IPS DF 4.7 (cell line): ENCODE results near the gene PPARD.
"Not testable (repeated sequence)": the region's sequence is repeated elsewhere in the genome, so short reads cannot be mapped to it uniquely, and the experiment has no call there.

Source experiments
- DNase-seq: peaks from one replicate; pipeline ENCODE4 v3.0.0-alpha.2; 2013; ENCODE audit warnings: low spot score; ENCODE audit errors: extremely low read depth

PPARD gene

DNA sequence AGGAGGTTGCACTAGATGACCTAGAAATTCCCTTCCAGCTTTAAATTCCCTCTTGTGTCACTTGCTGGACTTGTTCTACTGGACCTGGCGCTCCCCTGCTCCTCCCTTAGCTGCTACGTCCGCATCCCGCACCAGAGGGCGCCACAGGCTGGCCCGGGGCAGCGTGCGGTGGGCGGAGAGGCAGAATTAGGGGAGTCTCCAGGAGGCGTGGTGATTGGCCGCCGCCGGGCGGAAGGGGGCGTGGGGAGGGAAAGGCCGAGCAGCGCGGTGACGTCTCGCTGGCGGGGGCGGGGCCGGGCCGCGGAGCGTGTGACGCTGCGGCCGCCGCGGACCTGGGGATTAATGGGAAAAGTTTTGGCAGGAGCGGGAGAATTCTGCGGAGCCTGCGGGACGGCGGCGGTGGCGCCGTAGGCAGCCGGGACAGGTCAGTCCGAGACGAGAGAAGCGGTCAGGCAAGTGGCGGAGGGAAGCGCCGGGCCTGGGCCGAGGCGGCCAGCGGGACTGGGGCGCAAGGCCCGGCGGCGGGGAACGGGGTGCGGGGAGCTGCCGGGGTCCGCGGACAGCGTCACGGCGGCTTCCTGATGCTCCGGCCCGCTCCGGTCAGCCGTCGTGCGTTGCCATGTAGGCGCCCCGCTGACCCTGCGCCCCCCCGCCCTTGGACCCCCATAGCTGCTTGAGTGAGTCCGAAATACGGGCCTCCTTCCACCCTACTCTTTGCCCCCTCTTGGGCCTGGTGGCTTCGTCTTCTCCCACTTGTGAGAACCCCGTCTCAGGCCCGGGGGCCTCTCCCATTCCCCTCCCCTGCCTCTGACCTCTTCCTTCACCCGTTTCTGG, at the start of gene PPARD:
Gene PPARD, plus strand, starts transcription at position 301 of the 834 bp plus-strand sequence. CDS start 68,530 bp downstream, outside the sequence.
- DNase-seq, result no peak

DNA sequence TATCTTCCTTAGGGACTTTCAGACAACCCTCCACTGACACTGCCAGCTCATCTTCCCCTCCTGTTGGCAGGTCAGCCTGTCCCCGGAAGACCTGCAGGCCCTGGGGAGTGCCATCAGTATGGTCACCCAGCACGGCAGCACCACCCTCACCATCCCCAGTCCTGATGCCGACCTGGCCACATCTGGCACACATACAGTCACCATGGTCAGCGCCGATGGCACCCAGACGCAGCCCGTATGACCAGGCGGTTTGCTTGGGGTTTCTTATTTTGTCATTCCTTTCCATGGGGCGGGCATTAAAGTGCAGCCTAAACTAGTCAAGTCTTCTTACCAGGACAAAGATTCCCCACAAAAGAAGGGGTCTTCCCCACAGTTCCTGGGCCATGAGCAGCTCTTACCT, 48.7 kb upstream of the PPARD start:
- no peak for DNase-seq

DNA sequence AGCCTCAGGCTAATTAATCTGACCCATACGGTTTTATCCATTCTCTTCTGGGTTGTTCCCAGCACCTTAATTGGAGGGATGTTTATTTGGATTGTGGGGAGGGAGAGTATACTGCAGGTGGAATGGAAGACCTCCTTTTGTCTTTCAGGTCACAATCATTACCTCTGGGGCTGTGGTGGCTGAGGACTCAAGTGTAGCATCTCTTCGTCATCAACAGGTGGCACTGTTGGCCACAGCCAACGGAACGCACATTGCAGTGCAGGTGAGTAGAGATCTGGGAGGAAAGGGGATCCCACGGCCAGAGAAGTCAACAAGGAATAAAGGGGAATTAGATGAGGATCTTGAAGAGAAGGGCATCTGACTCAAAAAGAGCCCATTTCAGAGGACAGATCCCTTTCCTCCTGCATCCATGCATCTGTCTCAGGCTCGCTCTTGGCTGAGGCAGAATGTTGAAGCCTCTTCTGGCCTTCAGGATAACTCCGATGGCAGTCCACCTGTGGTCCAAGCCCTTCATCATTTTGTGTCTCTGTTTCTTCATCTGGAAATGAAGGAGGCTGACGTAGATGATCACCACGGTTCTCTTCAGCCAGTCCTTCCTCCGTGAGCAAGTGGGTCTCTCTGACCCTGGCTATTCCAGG, 47.9 kb upstream of the PPARD start:
- DNase-seq, result peak; percentile 82

DNA sequence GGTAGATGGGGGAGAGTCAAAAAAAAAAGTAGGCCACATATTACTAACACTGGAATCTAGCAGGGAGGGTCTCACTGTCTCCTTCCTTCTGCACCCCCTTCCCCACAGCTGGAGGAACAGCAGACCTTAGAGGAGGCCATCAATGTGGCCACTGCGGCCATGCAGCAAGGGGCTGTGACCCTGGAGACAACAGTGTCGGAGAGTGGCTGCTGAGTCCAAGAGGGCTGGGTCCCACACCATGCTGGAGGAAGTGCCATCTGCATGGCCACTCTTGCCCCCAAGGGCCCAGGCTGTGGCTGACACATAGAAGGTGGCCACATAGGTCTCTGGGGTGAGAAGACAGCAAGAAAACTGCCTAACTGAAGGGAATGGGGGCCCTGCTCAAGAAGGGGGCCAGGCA, 47.3 kb upstream of the PPARD start:
- DNase-seq, result no peak

DNA sequence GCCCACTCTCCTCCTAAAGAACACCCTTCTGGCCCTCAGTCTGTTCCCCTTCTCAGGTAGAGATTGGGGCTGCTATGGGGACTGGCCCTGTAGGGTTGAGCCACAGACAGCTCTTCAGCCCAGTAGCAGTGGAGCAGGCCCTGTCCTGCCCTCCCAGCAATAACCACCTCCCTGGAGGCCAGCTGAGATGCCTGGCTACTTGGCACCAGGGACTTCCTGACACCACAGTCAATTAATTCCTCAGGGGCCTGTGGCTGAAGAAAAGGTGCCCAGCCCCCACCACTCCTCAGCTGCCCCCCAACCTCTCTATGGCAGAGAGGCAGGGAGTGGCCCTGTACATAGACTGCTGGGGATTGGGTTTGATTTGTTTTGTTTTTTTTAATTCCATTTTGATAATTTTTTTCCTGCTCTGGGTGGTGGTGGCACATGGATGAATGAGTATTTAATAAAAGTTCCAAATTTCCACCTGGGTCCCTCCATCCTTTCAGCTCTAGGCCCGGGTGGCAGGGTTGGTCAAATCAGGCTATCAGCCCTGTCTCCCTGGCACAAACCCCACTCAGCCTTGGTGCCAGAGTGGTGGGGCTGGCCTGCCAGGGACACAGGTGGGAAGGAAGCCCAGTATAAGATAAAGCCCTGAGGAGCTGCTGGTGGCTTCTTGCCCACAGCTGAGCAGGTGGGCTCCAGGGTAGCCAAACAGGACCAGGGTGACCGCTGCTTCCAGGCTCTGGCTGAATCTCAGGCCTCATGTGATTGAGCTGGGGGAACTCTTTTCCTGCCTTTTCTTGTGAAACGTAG, 46.6 kb upstream of the PPARD start:
- DNase-seq, result no peak

DNA sequence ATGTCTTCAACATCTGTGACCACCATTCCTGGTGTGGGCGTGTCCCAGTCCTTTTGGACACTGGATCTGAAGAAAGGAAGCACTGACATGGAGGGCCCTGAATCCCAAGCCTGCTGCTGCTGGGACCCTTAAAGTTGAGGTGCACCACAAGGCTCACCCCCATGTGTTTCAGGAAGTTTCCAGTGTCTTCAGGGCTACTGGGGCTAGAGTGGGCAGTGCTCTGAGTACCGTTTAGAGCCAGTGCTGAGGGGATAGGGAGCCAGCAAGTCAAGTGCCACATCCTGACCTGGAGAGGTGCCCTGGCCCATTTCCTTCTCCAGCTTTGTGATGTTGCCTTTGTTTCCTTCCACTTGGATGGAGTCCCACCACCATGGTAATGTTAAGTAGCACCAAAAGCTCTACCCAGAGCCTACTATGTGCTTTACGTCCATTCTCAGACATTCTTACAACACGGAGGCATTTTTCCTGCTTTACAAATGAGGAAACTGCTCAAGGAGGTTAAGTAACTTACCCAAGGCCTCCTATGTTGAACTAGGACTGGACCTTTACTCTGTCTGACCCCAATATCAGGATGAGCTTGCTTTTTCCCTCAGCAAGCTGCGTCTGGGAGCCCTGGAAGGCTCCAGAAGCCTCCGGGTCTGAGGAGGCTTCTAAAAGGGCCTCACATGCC, 45.3 kb upstream of the PPARD start:
- DNase-seq, result no peak

DNA sequence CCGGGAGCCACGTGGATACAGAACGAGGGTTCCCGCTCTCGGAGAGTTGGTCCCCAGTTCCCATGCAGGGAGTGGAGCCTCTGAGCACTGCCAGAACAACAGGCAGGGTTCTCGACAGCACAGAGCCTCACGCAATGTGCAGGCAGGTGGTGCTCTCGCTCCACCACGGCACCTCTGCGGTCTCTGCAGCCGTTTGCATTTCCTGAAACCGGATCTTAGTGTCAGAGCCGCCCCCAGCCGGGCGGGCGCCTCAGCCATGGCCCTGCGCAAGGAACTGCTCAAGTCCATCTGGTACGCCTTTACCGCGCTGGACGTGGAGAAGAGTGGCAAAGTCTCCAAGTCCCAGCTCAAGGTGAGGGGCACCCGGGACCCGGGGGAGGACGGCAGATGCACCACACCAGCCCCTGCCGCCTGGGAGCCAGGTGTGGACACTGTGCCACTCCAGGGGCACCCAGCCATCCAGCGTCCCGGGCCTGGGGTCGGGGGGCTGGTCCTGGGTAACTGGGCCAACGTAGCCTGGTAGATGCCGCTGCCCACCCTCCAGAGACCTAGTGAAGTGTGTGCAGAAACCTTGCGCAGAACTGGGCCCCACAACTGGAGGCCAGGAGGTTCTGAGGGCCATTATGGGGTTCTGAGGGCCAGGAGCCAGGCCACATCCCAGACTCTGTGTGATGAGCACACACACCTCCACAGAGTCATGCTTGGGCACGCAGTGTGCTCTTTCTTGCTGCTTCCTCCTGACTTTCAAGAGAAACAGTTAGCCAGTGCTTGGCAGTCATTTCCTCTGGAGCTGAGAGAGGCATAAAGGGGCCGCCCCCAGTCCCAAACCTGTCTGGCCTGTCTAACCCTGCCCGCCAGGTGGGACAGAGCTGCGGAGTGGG, 44.5 kb upstream of the PPARD start, which contains the start of gene DEF6:
Gene DEF6, plus strand, starts transcription at position 218 of the 881 bp plus-strand sequence. Its CDS starts 39 bp downstream, at position 257.
- DNase-seq, result peak; percentile 66

DNA sequence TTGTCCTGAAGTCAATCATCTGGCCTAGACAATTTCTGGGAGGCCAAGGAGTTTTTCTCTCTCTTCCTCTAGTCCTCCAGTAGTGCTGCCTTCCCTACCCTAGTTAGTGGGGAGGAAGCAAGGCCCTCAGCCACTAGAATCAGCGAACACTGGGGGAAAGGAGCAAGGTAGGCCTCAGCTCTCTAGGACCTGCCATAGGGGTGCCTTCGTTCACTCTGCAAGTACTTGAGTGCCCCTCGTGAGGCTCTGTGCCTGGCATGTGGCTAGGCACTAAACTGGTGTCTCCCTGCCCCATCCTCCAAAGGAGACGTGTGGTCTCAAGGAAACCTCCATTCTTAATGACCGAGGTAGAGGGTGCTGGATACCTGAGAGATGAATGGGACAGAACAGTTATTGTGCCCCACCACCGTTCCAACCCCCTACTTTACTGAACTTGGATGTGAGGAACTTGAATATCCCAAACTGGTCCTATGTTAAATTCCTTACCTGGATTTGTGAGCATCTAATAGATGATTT, 43.7 kb upstream of the PPARD start:
- DNase-seq, result no peak

DNA sequence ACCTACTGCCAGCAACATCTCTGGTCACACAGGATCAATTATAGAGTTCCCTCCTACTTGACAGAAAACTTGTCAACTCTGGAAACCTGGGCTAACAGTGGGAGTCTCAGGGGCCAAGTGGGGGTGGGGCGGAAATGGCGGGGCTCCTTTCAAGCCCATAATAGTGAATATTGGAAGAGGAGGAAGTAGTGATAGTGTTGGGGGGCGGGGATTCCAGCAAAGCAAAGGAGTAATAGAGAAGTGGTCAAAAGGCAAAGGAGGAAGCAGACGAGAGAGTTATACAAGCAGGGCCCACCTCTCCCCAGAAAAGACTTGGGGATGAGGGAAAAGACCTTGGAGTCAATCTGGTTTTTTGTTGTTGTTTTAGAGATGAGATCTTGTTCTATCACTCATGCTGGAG, 42.7 kb upstream of the PPARD start:
- DNase-seq, result no peak

DNA sequence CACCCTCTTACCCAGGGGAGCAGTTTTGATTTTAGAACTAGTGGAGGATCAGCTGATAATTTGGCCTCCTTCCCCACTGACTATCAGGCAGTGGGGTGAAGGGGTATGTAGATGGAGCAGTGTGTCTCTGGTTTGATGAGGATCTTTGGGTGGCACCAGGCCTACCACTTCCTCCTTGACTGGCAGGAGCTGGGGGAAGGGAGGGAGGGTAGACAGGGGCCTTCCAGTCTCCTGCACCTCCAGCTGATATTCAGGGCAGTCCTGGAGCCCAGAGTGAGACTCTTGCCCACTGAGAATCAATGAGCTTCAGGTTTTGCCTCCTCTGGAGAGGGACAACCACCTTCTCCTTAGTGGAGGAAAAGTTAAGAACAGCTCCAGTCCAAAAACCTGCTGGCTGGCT, 41.5 kb upstream of the PPARD start:
- no peak for DNase-seq

DNA sequence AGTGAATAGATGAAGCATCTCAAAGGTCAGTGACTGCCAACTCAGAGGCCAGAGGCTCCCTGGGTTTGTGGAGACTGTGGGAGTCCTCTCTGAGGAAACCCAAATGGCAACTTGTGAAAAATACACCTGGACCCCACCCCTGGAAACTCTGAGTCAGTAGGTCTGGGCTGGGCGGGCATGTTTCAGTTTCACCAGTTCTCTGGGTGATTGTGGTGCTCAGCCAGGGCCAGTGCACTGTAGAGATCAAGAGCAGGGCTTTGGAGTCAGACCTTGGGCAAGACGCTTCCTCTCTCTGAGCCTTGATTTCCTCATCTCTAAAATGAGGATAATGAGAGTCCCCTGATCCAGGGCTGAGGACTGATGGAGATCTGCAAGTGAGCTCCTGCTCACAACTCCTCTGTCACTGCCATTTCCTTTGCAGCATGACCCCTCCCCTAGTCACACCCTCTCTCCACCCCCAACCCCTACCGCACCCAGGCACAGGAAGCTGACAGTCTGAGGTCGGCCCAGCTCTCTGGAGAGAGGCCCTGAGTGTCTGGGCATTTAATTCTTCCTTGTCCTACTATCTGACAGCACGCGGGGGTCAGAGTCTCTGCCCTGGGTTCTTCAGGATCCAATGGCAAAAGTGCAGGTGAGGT, 39.6 kb upstream of the PPARD start:
- no peak for DNase-seq

DNA sequence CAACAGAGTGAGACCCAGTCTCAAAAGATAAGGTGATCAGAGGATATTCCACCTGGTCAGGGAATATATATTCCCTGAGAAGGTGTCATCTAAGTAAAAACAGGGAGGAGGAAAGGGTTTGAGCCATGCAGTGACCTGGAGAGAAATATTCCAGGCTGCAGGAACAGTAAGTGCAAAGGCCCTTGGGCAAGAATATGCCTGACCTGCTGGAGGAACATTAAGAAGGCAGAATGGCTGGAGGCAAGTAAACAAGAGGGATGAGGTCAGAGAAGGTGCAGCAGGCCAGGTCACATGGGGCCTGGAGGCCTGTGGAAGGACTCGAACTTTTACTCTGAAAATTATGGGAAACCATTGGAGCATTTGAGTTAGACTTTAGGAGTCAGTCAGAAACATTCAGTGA, 38.1 kb upstream of the PPARD start:
- no peak for DNase-seq

DNA sequence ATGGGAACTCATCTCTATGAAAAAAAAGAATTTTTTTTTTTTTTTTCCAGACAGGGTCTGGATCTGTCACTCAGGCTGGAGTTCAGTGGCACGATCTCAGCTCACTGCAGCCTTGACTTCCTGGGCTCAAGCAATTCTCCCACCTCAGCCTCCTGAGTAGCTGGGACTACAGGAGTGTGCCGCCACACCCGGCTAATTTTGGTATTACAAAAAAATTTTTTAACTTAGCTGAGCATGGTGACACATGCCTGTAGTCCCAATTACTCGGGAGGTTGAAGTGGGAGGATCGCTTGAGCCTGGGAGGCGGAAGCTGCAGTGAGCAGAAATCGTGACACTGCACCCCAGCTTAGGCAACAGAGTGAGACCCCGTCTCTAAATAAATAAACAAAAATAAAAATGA, 37.2 kb upstream of the PPARD start:
- DNase-seq, result no peak

DNA sequence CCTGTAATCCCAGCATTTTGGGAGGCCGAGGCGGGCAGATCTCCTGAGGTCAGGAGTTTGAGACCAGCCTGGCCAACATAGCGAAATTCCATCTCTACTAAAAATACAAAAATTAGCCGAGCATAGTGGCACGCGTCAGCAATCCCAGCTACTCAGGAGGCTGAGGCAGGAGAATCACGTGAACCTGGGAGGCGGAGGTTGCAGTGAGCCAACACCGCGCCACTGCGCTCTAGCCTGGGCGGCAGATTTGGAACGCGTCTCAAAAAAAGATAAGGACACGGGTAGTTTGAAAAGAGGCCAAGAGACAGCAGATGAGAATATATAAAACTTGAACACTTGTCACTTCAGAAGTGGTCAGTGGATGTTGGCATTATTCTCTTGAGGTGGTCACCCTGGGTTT, 35.2 kb upstream of the PPARD start:
- DNase-seq, result not testable (repeated sequence)

DNA sequence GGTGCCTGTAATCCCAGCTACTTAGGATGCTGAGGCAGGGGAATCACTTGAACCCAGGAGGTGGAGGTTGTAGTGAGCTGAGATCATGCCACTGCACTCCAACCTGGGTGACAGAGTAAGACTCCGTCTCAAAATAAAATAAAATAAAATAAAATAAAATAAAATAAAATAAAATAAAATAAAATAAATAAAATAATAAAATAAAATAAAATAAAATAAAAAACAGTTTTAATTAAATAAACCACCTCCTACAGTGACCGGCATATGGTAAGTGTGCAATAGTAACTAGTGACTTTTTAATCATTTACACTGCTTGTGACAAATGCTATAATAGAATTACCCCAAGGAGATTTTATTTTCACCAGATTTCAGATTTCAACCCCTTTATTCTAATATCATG, 33.8 kb upstream of the PPARD start:
- not testable (repeated sequence) for DNase-seq

DNA sequence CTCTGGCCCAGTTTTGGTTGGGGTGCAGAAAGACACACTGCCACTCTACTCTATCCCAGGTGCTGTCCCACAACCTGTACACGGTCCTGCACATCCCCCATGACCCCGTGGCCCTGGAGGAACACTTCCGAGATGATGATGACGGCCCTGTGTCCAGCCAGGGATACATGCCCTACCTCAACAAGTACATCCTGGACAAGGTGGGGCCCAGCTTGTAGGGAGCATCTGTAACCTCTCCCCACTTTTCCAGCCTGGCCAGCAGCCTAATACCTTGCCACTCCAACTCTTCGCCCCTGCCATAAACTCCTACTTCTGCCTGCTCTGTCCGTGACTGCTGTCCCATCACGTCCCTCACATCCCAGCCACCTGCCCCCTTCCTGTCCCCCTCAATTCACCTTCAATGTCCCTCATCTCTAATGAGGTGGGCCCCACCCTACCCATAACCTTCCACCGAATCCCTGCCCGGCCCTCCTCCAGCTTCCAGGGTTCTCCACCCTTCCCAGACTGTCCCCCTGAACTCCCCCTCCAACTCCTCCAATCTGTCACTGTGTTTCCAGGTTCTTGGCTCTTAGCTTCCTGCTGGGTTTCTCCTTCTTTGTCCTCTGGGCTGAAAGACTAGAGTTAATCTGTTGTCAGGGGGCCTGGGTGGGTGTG, 32.6 kb upstream of the PPARD start:
- no peak for DNase-seq

DNA sequence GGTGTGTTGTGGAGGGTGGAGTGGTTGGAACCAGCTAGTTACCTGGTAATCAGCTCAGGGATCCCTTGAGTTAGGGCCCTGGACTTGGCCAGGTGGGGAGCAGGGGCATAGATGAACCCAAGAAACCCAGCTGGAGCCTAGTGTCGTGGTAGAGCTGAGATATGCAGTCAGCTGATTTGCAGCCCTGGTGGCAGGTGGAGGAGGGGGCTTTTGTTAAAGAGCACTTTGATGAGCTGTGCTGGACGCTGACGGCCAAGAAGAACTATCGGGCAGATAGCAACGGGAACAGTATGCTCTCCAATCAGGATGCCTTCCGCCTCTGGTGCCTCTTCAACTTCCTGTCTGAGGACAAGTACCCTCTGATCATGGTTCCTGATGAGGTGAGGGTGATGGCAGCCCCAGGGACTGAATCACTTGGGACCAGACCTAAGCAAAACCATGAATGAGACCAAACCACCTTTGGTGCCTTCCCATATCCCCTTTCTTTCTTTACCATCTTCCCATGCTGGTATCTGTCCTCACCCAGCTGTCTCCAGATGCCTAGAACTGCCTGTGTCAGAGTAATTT, 32.0 kb upstream of the PPARD start:
- no peak for DNase-seq

DNA sequence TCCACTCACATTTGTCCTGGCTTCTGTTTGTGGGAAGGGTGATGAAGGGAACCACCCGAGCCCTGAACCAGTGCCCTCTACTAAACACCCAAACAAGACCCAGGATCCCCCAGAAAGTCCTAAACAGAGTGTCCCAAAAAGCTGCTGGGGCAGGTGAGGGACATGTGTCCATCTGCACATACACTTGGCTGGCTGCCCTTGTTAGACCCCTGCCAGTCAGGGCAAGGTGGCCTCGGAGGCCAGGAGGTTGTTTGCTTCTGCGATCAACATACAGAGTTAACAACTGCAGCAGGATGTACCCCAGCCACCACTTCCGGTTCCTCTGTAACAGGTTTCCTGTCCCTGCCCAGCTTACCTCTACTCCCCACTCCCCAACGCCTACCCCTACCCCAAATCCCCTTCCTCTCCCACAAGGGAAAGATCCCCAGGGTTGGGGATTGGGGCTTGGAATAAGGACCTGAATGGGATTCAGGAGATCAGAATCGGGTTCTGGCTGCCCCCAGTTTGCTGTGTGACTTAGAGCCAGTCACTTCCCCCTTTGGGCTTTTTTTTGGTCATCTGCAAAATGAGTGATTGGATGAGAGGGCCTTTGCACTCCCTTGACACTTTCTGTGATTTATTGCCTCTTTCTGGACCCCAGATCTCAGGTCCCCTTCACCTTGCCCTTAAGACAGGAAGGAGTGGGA, 30.8 kb upstream of the PPARD start:
- no peak for DNase-seq
